Measurements from ENCODE around the gene GLIS1.

DNA sequence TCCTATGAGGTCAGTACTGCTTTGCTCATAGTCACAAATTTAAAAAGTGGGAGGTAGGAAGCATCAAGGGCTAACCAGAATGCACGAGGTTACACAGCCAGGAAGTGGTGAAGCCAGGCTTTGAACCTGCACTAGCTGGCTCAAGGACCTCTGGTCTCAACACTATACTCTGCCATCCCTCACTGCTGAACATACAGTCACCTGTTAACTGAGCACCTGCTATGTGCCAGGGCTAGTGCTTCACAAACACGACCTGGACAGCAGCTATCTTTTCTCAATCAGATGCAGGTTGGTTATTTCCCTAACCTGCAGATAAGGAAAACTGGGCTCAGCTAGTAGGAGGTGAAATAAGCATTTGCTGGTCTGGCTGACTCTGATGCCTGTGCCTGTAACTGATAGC, 73.0 kb downstream of the GLIS1 start:
- TF ChIP-seq, protein P1, sequence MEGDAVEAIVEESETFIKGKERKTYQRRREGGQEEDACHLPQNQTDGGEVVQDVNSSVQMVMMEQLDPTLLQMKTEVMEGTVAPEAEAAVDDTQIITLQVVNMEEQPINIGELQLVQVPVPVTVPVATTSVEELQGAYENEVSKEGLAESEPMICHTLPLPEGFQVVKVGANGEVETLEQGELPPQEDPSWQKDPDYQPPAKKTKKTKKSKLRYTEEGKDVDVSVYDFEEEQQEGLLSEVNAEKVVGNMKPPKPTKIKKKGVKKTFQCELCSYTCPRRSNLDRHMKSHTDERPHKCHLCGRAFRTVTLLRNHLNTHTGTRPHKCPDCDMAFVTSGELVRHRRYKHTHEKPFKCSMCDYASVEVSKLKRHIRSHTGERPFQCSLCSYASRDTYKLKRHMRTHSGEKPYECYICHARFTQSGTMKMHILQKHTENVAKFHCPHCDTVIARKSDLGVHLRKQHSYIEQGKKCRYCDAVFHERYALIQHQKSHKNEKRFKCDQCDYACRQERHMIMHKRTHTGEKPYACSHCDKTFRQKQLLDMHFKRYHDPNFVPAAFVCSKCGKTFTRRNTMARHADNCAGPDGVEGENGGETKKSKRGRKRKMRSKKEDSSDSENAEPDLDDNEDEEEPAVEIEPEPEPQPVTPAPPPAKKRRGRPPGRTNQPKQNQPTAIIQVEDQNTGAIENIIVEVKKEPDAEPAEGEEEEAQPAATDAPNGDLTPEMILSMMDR (conservative IDR thresholded peaks at IDR 0.05; ENCODE audit: low read depth, low read length) = no peak
- no peak for TF ChIP-seq EZH2 (IDR thresholded peaks at IDR 0.05; ENCODE audit: borderline replicate concordance, low read depth, low read length, poor library complexity, severe bottlenecking)

All from A673 (cell line).